Uterus (tissue), 2 donors: ENCODE measurements around the gene MAL.

Source experiments
- POLR2A ChIP-seq, 2 donors: fragments of 450-650 bp; IDR thresholded peaks; one replicate each; pipeline ENCODE4 v1.6.1; 2016; ENCODE audit warnings: antibody characterized with exemption in 2 of 2, mild to moderate bottlenecking in 1 of 2, moderate library complexity in 1 of 2
- TF ChIP-seq, protein P1 (sequence below), 4 experiments: fragments of 200-600 bp in 2 of 4; fragments of 450-650 bp in 2 of 4; sonication (generic) in 2 of 4; IDR thresholded peaks; one replicate each; pipeline ENCODE4 v1.5.1; 2016 to 2019; ENCODE audit warnings: antibody characterized with exemption in 4 of 4, mild to moderate bottlenecking in 2 of 4, moderate library complexity in 1 of 4

DNA sequence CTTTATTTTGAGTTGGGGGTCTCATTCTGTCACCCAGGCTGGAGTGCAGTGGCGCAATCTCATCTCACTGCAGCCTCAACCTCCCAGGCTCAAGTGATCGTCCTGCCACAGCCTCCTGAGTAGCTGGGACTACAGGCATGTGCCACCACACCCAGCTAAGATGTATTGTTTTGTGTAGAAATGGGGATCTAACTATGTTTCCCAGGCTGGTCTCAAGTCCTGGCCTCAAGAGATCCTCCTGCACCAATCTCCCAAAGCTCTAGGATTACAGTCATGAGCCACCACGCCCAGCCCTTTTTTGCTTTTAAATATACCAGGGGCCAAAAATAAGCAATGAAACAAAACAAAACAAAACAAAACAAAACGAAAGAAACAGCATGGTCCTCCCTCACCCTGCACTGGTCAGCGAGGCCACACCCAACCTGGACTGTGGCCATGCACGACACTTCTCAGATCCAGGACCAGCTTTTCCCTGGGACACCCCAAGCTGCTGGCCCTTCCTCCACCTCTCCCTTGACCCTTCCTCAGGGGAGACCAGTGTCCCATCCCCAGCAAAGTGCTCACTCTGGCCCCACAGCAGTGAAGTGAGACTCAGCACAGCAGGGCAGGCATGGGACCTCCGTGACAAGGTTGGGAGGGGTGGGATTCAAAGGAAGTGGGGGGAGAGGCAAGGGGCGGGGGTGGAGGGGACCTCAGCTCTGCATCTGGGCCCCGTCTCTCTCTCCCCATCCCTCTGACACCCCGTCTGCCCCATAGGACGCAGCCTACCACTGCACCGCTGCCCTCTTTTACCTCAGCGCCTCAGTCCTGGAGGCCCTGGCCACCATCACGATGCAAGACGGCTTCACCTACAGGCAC, 23.5 kb downstream of the MAL start:
- TF ChIP-seq POLR2A (IDR thresholded peaks at IDR 0.05) = no peak
- TF ChIP-seq, protein P1, sequence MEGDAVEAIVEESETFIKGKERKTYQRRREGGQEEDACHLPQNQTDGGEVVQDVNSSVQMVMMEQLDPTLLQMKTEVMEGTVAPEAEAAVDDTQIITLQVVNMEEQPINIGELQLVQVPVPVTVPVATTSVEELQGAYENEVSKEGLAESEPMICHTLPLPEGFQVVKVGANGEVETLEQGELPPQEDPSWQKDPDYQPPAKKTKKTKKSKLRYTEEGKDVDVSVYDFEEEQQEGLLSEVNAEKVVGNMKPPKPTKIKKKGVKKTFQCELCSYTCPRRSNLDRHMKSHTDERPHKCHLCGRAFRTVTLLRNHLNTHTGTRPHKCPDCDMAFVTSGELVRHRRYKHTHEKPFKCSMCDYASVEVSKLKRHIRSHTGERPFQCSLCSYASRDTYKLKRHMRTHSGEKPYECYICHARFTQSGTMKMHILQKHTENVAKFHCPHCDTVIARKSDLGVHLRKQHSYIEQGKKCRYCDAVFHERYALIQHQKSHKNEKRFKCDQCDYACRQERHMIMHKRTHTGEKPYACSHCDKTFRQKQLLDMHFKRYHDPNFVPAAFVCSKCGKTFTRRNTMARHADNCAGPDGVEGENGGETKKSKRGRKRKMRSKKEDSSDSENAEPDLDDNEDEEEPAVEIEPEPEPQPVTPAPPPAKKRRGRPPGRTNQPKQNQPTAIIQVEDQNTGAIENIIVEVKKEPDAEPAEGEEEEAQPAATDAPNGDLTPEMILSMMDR (IDR thresholded peaks at IDR 0.05) = no peak
